H54 (cell line): ENCODE results near the gene KIF2C.

Experiments
- DNase-seq: peaks from one replicate; pipeline ENCODE4 v3.0.0; 2011; ENCODE audit warnings: low spot score, mixed read lengths; ENCODE audit not compliant: insufficient read length
- FAIRE-seq: peaks from 3 replicates; lab custom pipeline; 2011; peaks lifted over from hg19 to GRCh38; lab: Jason Lieb, UNC
- POLR2A ChIP-seq: IDR thresholded peaks from 2 replicates; pipeline ENCODE4 v1.6.1; 2011; ENCODE audit warnings: low read depth, mild to moderate bottlenecking, low read length

Gene KIF2C

GRCh38 chr1:44707112-44707881 lies 32.3 kb upstream of the KIF2C start:
- peak; percentile 82 for DNase-seq
- no peak for TF ChIP-seq POLR2A
- peak; percentile 95 for FAIRE-seq

GRCh38 chr1:44707959-44708831 lies 31.4 kb upstream of the KIF2C start:
- FAIRE-seq (no peak), DNase-seq (no peak)

GRCh38 chr1:44713321-44713781 lies 26.3 kb upstream of the KIF2C start:
- TF ChIP-seq POLR2A, result no peak
- FAIRE-seq, result no peak
- DNase-seq, result no peak

More at GRCh38 chr1:44707959-44708831, 31.4 kb upstream of the KIF2C start:
- no peak for TF ChIP-seq POLR2A

GRCh38 chr1:44714532-44714931 lies 25.1 kb upstream of the KIF2C start:
- no peak for FAIRE-seq
- DNase-seq, result no peak
- TF ChIP-seq POLR2A, result no peak

GRCh38 chr1:44714944-44715571 lies 24.6 kb upstream of the KIF2C start:
- DNase-seq (no peak), FAIRE-seq (no peak)
- TF ChIP-seq POLR2A, result no peak

GRCh38 chr1:44717156-44717555 lies 22.5 kb upstream of the KIF2C start:
- FAIRE-seq, result no peak
- DNase-seq, result no peak
- no peak for TF ChIP-seq POLR2A

- DNase-seq (no peak), FAIRE-seq (no peak)
- no peak for TF ChIP-seq POLR2A
These were observed 22.0 kb upstream of the KIF2C start for GRCh38 chr1:44717653-44718052.

GRCh38 chr1:44718091-44718490 lies 21.5 kb upstream of the KIF2C start:
- TF ChIP-seq POLR2A, result no peak
- no peak for FAIRE-seq
- DNase-seq, result no peak

GRCh38 chr1:44719318-44719717 lies 20.3 kb upstream of the KIF2C start:
- FAIRE-seq, result no peak
- no peak for TF ChIP-seq POLR2A
- no peak for DNase-seq

- no peak for TF ChIP-seq POLR2A
- FAIRE-seq, result no peak
- no peak for DNase-seq
These were observed 19.4 kb upstream of the KIF2C start for GRCh38 chr1:44720281-44720680.

GRCh38 chr1:44721485-44722361 lies 17.9 kb upstream of the KIF2C start:
- TF ChIP-seq POLR2A, result peak; percentile 100
- peak; percentile 41 for FAIRE-seq
- peak; percentile 98 for DNase-seq

- DNase-seq (no peak), FAIRE-seq (no peak)
- no peak for TF ChIP-seq POLR2A
These were observed 16.6 kb upstream of the KIF2C start for GRCh38 chr1:44723064-44723463.
